SIG-M5 treated with dmso at 0.1 percent for 504 hours (cell line): ENCODE data around the gene GLB1L3.
"Not testable (repeated sequence)": the region's sequence is repeated elsewhere in the genome, so short reads cannot be mapped to it uniquely, and the experiment has no call there.

Source experiments
- DNase-seq: peaks from one replicate; lab custom pipeline; 2025; ENCODE audit not compliant: unreplicated experiment; lab: John Stamatoyannopoulos, UW

Gene GLB1L3

GRCh38 chr11:134294664-134295063, 18.5 kb downstream of the GLB1L3 start:
- no peak for DNase-seq

- no peak for DNase-seq
These were observed 36.0 kb downstream of the GLB1L3 start for GRCh38 chr11:134312223-134312622.

GRCh38 chr11:134312807-134313206, 36.6 kb downstream of the GLB1L3 start:
- DNase-seq = no peak

GRCh38 chr11:134313379-134313778, 37.2 kb downstream of the GLB1L3 start:
- no peak for DNase-seq

GRCh38 chr11:134313821-134314607, 37.8 kb downstream of the GLB1L3 start:
- no peak for DNase-seq

- no peak for DNase-seq
These were observed 40.9 kb downstream of the GLB1L3 start for GRCh38 chr11:134317103-134317502.

GRCh38 chr11:134321373-134321772, 45.2 kb downstream of the GLB1L3 start:
- not testable (repeated sequence) for DNase-seq

- no peak for DNase-seq
These were observed 46.4 kb downstream of the GLB1L3 start for GRCh38 chr11:134322553-134322952.

GRCh38 chr11:134328433-134328832, 52.3 kb downstream of the GLB1L3 start:
- DNase-seq = no peak

- no peak for DNase-seq
These were observed 54.6 kb downstream of the GLB1L3 start for GRCh38 chr11:134330611-134331353.

GRCh38 chr11:134331354-134332188, 55.4 kb downstream of the GLB1L3 start, which contains the start of gene GLB1L2:
GLB1L2 (plus strand) TSS chr11:134331988; CDS start chr11:134332062, 74 bp downstream.
- no peak for DNase-seq

GRCh38 chr11:134332189-134332631, 56.0 kb downstream of the GLB1L3 start:
- no peak for DNase-seq

GRCh38 chr11:134332782-134333181, 56.6 kb downstream of the GLB1L3 start:
- no peak for DNase-seq

- DNase-seq = no peak
These were observed 57.1 kb downstream of the GLB1L3 start for GRCh38 chr11:134333312-134333711.

- no peak for DNase-seq
These were observed 57.8 kb downstream of the GLB1L3 start for GRCh38 chr11:134333946-134334345.

- no peak for DNase-seq
These were observed 58.8 kb downstream of the GLB1L3 start for GRCh38 chr11:134334796-134335571.

GRCh38 chr11:134337051-134337450, 60.9 kb downstream of the GLB1L3 start:
- no peak for DNase-seq

GRCh38 chr11:134338068-134338467, 61.9 kb downstream of the GLB1L3 start:
- no peak for DNase-seq

GRCh38 chr11:134338654-134339053, 62.5 kb downstream of the GLB1L3 start:
- DNase-seq = no peak

- DNase-seq = no peak
These were observed 63.6 kb downstream of the GLB1L3 start for GRCh38 chr11:134339756-134340155.
